Measurements from ENCODE around the gene EXOC4.

The EXOC4 gene

GRCh38 chr7:133431134-133431724, 178.4 kb downstream of the EXOC4 start:
- no peak overlapping the region for H2AFZ ChIP-seq (ENCODE audit: low read length)
- no peak overlapping the region for H3K9ac ChIP-seq (ENCODE audit: low read length)
- H3K79me2 ChIP-seq (ENCODE audit: insufficient read depth, low read length): no peaks in the 10 kb centered on the region
- no peaks in the 10 kb centered on the region for H4K20me1 ChIP-seq (ENCODE audit: insufficient read depth, low read length)
- no peaks in the 10 kb centered on the region for H3K4me1 ChIP-seq (ENCODE audit: insufficient read depth, low read length, severe bottlenecking)
- no peaks in the 10 kb centered on the region for H3F3A ChIP-seq (ENCODE audit: insufficient read depth, low read length)
- no peak overlapping the region for H3K27ac ChIP-seq (ENCODE audit: low read depth, low read length, poor library complexity, severe bottlenecking)
- no peaks in the 10 kb centered on the region for H3K27me3 ChIP-seq (ENCODE audit: insufficient read depth, low read length)
- H3K9me3 ChIP-seq (ENCODE audit: low read length): no peaks in the 10 kb centered on the region
- no peak overlapping the region for H3K4me2 ChIP-seq (ENCODE audit: low read length)
- TF ChIP-seq CTCF (IDR thresholded peaks at IDR 0.05; ENCODE audit: low read length): no peak
- TF ChIP-seq EZH2 (IDR thresholded peaks at IDR 0.05; ENCODE audit: borderline replicate concordance, low read length): no peak
- no peak overlapping the region for H3K4me3 ChIP-seq (ENCODE audit: low read depth, low read length, poor library complexity, severe bottlenecking)
- no peaks in the 10 kb centered on the region for H3K36me3 ChIP-seq (ENCODE audit: insufficient read depth, low read length)
- no peaks in the 10 kb centered on the region for H3K9me2 ChIP-seq (ENCODE audit: low read depth, low read length)

GRCh38 chr7:133433165-133433812, 180.4 kb downstream of the EXOC4 start:
- TF ChIP-seq CTCF (IDR thresholded peaks at IDR 0.05; ENCODE audit: low read length) (no peak), EZH2 (IDR thresholded peaks at IDR 0.05; ENCODE audit: borderline replicate concordance, low read length) (no peak)
- H3K4me1 ChIP-seq (ENCODE audit: insufficient read depth, low read length, severe bottlenecking): no peaks in the 10 kb centered on the region
- H3K27me3 ChIP-seq (ENCODE audit: insufficient read depth, low read length): no peaks in the 10 kb centered on the region

GRCh38 chr7:133434246-133434865, 181.5 kb downstream of the EXOC4 start:
- Histone ChIP-seq H3K9ac (ENCODE audit: low read length) (no peak overlapping the region), H3K9me2 (ENCODE audit: low read depth, low read length) (no peaks in the 10 kb centered on the region), H3K27ac (ENCODE audit: low read depth, low read length, poor library complexity, severe bottlenecking) (no peak overlapping the region), H3K9me3 (ENCODE audit: low read length) (no peaks in the 10 kb centered on the region), H3K79me2 (ENCODE audit: insufficient read depth, low read length) (no peaks in the 10 kb centered on the region), H3K36me3 (ENCODE audit: insufficient read depth, low read length) (no peaks in the 10 kb centered on the region), H3K4me1 (ENCODE audit: insufficient read depth, low read length, severe bottlenecking) (no peaks in the 10 kb centered on the region), H2AFZ (ENCODE audit: low read length) (no peak overlapping the region), H3K4me3 (ENCODE audit: low read depth, low read length, poor library complexity, severe bottlenecking) (no peak overlapping the region), H4K20me1 (ENCODE audit: insufficient read depth, low read length) (no peaks in the 10 kb centered on the region), H3K4me2 (ENCODE audit: low read length) (no peak overlapping the region), H3K27me3 (ENCODE audit: insufficient read depth, low read length) (no peaks in the 10 kb centered on the region), H3F3A (ENCODE audit: insufficient read depth, low read length) (no peaks in the 10 kb centered on the region)
- TF ChIP-seq CTCF (IDR thresholded peaks at IDR 0.05; ENCODE audit: low read length) (peak; percentile 82), EZH2 (IDR thresholded peaks at IDR 0.05; ENCODE audit: borderline replicate concordance, low read length) (no peak)

More at GRCh38 chr7:133433165-133433812, 180.4 kb downstream of the EXOC4 start:
- no peaks in the 10 kb centered on the region for H3F3A ChIP-seq (ENCODE audit: insufficient read depth, low read length)
- no peaks in the 10 kb centered on the region for H3K9me3 ChIP-seq (ENCODE audit: low read length)
- no peak overlapping the region for H3K9ac ChIP-seq (ENCODE audit: low read length)
- H3K4me2 ChIP-seq (ENCODE audit: low read length): no peak overlapping the region
- H3K36me3 ChIP-seq (ENCODE audit: insufficient read depth, low read length): no peaks in the 10 kb centered on the region
- no peaks in the 10 kb centered on the region for H4K20me1 ChIP-seq (ENCODE audit: insufficient read depth, low read length)
- H3K4me3 ChIP-seq (ENCODE audit: low read depth, low read length, poor library complexity, severe bottlenecking): no peak overlapping the region
- H3K27ac ChIP-seq (ENCODE audit: low read depth, low read length, poor library complexity, severe bottlenecking): no peak overlapping the region
- no peaks in the 10 kb centered on the region for H3K79me2 ChIP-seq (ENCODE audit: insufficient read depth, low read length)
- H3K9me2 ChIP-seq (ENCODE audit: low read depth, low read length): no peaks in the 10 kb centered on the region
- H2AFZ ChIP-seq (ENCODE audit: low read length): no peak overlapping the region

Data from OCI-LY1 (cell line).